Measurements from ENCODE around the gene ULK1.

The ULK1 gene

DNA sequence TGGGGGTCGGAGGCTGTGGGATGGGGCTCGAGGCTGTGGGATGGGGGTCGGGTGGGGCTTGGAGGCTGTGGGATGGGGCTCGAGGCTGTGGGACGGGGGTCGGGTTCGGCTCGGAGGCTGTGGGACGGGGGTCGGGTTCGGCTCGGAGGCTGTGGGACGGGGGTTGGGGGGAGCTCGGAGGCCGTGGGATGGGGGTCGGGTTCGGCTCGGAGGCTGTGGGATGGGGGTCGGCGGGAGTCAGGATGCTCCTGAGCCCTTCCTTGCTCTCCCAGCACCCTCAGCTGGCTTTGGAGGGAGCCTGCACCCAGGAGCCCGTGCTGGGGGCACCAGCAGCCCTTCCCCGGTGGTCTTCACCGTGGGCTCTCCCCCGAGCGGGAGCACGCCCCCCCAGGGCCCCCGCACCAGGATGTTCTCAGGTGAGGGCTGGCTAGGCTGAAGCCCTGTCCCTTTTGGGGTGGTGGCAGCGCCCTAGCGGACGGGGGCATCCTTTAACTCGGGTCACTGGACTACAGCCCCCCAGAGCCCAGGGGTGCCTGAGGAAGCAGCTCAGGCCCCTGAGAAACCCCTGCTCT is 22.8 kb downstream of the ULK1 start:
- no peak overlapping the region for H3K27ac ChIP-seq
- TF ChIP-seq, protein P1, sequence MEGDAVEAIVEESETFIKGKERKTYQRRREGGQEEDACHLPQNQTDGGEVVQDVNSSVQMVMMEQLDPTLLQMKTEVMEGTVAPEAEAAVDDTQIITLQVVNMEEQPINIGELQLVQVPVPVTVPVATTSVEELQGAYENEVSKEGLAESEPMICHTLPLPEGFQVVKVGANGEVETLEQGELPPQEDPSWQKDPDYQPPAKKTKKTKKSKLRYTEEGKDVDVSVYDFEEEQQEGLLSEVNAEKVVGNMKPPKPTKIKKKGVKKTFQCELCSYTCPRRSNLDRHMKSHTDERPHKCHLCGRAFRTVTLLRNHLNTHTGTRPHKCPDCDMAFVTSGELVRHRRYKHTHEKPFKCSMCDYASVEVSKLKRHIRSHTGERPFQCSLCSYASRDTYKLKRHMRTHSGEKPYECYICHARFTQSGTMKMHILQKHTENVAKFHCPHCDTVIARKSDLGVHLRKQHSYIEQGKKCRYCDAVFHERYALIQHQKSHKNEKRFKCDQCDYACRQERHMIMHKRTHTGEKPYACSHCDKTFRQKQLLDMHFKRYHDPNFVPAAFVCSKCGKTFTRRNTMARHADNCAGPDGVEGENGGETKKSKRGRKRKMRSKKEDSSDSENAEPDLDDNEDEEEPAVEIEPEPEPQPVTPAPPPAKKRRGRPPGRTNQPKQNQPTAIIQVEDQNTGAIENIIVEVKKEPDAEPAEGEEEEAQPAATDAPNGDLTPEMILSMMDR (IDR thresholded peaks at IDR 0.05) = no peak
- no peak for TF ChIP-seq ZFX (IDR thresholded peaks at IDR 0.05; ENCODE audit: borderline replicate concordance)

DNA sequence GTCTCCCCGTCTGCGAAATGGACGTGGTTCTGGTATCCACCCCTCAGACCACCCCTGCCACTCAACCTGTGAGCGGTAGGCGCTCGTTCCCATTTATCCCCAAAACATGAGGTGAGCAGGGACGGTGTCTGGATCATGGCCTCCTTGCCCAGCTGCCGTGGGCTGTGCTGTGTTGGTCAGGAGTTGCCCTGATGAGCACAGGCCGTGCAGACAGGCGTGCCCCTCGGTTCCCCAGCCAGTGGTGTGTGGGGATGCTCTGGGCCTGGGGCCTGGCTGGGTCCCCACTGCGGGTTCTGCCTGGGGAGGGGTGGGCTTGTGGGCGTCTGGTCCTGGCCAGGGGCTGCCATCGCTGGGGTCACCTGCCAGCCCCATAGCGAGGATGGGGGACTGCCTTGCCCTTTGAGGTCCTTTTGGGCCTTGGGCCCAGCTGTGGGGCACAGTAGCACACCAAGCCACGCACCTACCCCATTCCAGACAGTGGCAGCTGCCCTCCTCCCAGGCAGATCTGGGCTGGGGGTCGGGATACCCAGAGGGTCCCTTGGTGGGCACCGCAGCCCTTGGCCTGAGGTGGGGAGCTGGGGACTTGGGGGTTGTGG is 23.4 kb downstream of the ULK1 start:
- no peak overlapping the region for H3K27ac ChIP-seq
- TF ChIP-seq ZFX (IDR thresholded peaks at IDR 0.05; ENCODE audit: borderline replicate concordance) = no peak
- TF ChIP-seq, protein P1 (IDR thresholded peaks at IDR 0.05) = no peak

DNA sequence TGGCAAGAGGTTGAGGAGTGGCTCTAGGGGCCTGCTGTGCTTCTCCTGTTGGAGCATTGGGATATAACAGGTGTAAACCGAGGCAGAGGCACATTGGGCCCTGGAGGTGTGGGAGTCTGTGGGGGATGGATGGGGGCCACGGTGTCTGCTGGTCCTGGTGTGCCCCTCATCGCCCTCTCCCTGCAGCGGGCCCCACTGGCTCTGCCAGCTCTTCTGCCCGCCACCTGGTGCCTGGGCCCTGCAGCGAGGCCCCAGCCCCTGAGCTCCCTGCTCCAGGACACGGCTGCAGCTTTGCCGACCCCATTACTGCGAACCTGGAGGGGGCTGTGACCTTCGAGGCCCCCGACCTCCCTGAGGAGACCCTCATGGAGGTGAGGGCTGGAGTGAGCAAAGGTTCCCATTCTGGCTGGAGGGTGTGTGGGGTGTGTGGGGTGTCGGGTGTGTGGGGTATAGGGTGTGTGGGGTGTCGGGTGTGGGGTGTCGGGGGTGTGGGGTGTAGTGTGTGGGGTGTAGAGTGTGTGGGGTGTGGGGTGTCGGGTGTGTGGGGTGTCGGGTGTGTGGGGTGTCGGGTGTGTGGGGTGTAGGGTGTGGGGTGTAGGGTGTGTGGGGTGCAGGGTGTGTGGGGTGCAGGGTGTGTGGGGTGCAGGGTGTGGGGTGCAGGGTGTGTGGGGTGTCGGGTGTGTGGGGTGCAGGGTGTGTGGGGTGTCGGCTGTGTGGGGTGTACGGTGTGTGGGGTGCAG is 24.1 kb downstream of the ULK1 start:
- no peak overlapping the region for H3K27ac ChIP-seq
- TF ChIP-seq, protein P1 (IDR thresholded peaks at IDR 0.05) = no peak
- no peak for TF ChIP-seq ZFX (IDR thresholded peaks at IDR 0.05; ENCODE audit: borderline replicate concordance)

DNA sequence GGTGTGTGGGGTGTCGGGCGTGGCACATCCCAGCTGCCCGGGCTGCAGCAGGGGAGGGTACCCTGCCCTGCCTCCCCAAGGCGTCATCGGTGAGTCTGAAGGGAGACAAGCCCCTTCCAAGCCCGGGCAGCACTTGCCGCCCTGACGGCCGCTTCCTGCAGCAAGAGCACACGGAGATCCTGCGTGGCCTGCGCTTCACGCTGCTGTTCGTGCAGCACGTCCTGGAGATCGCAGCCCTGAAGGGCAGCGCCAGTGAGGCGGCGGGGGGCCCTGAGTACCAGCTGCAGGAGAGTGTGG is 24.6 kb downstream of the ULK1 start:
- TF ChIP-seq, protein P1 (IDR thresholded peaks at IDR 0.05) = no peak
- no peak for TF ChIP-seq ZFX (IDR thresholded peaks at IDR 0.05; ENCODE audit: borderline replicate concordance)
- H3K27ac ChIP-seq = no peak overlapping the region

DNA sequence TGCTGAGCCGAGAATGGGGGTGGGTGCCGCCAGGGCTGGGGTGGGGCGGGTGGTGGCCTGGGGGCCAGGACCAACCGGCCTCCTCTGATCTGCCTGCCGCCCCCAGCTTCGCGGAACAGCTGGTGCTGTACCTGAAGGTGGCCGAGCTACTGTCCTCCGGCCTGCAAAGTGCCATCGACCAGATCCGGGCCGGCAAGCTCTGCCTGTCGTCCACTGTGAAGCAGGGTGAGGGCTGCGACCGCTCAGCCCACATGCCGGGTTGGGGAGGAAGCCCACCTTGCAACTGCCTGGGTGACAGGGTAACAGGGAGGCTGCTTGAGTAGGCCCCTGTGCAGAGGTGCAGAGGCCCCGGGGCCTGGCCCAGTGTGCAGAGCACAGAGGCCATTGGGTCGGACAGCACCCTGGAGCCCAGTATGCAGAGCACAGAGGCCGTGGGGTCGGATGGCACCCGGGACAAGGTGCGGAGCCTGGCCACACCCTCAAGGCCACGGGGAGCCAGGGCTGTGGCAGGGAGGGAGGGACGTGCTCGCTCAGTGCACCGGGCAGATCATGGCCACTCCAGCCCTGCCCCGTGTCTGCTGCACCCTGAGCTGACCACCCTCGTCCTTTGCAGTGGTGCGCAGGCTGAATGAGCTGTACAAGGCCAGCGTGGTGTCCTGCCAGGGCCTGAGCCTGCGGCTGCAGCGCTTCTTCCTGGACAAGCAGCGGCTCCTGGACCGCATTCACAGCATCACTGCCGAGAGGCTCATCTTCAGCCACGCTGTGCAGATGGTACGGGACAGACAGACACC is 25.1 kb downstream of the ULK1 start:
- H3K27ac ChIP-seq = no peak overlapping the region
- TF ChIP-seq ZFX (IDR thresholded peaks at IDR 0.05; ENCODE audit: borderline replicate concordance) = no peak
- TF ChIP-seq, protein P1 (IDR thresholded peaks at IDR 0.05) = no peak

DNA sequence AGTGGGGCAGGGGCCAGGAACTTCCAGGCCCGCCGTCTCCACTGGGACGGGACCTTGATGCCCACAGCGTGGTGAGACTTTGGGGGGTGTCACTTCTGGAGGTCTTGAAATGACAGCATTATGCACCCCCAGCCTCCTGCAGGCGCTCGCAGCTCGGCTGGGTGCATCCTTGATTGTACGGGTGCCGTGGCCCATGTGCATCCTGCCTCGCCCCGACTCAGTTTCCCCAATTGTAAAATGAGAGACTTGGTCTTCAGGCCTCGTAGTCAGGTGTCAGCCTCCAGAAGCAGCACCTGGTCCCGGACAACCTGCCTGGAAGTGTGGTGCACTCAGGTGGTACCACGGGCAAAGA is 25.7 kb downstream of the ULK1 start:
- no peak overlapping the region for H3K27ac ChIP-seq
- no peak for TF ChIP-seq ZFX (IDR thresholded peaks at IDR 0.05; ENCODE audit: borderline replicate concordance)
- TF ChIP-seq, protein P1 (IDR thresholded peaks at IDR 0.05) = no peak
